HG02623 (cell line): ENCODE data around the gene FEN1.

ENCODE experiments used
- ATAC-seq: cut with Tn5 transposase; IDR thresholded peaks from one replicate; pipeline ENCODE4 v1.9.1; 2021; ENCODE audit warnings: moderate library complexity; ENCODE audit not compliant: unreplicated experiment

The FEN1 gene

GRCh38 chr11:61793083-61793828 is 545 bp downstream of the FEN1 start:
- ATAC-seq = no peak

- ATAC-seq = no peak
Measured at GRCh38 chr11:61793829-61794204, 1.1 kb downstream of the FEN1 start.

GRCh38 chr11:61794579-61794978 is 1.9 kb downstream of the FEN1 start:
- no peak for ATAC-seq

GRCh38 chr11:61795459-61795858 is 2.7 kb downstream of the FEN1 start:
- no peak for ATAC-seq

GRCh38 chr11:61795876-61796526 is 3.3 kb downstream of the FEN1 start:
- no peak for ATAC-seq

GRCh38 chr11:61797263-61797944 is 4.7 kb downstream of the FEN1 start:
- no peak for ATAC-seq

- no peak for ATAC-seq
Measured at GRCh38 chr11:61799665-61800284, 7.1 kb downstream of the FEN1 start.

GRCh38 chr11:61800331-61801281 is 7.9 kb downstream of the FEN1 start:
- ATAC-seq = no peak

- no peak for ATAC-seq
Measured at GRCh38 chr11:61802605-61803004, 9.9 kb downstream of the FEN1 start.

GRCh38 chr11:61803889-61804647 is 11.4 kb downstream of the FEN1 start:
- no peak for ATAC-seq

GRCh38 chr11:61805146-61805545 is 12.4 kb downstream of the FEN1 start:
- no peak for ATAC-seq

GRCh38 chr11:61806785-61807184 is 14.1 kb downstream of the FEN1 start:
- ATAC-seq = no peak

- no peak for ATAC-seq
Measured at GRCh38 chr11:61810671-61811175, 18.0 kb downstream of the FEN1 start.

GRCh38 chr11:61811831-61812230 is 19.1 kb downstream of the FEN1 start:
- no peak for ATAC-seq

GRCh38 chr11:61812736-61813411 is 20.2 kb downstream of the FEN1 start:
- no peak for ATAC-seq

- ATAC-seq = no peak
Measured at GRCh38 chr11:61814247-61814957, 21.7 kb downstream of the FEN1 start.

GRCh38 chr11:61814958-61815789 is 22.5 kb downstream of the FEN1 start:
- no peak for ATAC-seq
